Astrocyte (in vitro differentiated cells and primary cell): ENCODE results near the gene KTI12.

Source experiments
- CTCF ChIP-seq: IDR thresholded peaks from 2 replicates; pipeline ENCODE4 v1.5.1; 2011; ENCODE audit warnings: low read depth, mild to moderate bottlenecking, inconsistent platforms, low read length, moderate library complexity; ENCODE audit not compliant: insufficient read depth
- EZH2 ChIP-seq: IDR thresholded peaks from 2 replicates; pipeline ENCODE4 v1.6.1; 2012; ENCODE audit warnings: mild to moderate bottlenecking, low read length, inconsistent platforms; ENCODE audit not compliant: insufficient read depth

GRCh38 chr1:51989582-51990477, 43.8 kb downstream of the KTI12 start:
- TF ChIP-seq CTCF (no peak), EZH2 (no peak)
